Neural progenitor cell (in vitro differentiated cells): ENCODE data around the gene FASTKD3.

ENCODE experiments used
- EZH2phosphoT487 ChIP-seq: fragments of 200-600 bp; sonication (generic); IDR thresholded peaks from 2 replicates; pipeline ENCODE4 v1.6.1; 2017; ENCODE audit warnings: antibody characterized with exemption
- TF ChIP-seq, protein P1 (sequence below): fragments of 200-600 bp; sonication (generic); IDR thresholded peaks from 2 replicates; pipeline ENCODE4 v1.5.1; 2017; ENCODE audit warnings: antibody characterized with exemption, mild to moderate bottlenecking

DNA sequence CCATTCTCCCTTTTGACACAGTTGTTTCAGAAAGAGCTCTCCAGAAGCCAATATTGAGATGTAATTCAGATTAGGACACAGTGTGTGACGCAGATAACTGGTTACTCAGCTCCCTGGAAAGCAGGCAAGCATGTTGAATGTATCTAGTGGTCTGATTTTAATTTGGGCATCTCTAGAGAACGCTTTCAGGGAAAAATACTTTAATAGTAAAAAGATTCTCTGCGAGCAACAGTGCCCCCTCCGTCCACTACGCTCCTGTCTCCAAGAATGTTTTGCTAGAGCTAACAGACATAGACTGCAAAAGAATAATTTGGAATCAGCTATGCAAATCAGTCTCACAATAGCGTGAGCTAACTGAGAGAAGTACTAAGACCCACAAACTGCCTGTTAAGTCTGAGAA, 41.2 kb downstream of the FASTKD3 start:
- TF ChIP-seq, protein P1, sequence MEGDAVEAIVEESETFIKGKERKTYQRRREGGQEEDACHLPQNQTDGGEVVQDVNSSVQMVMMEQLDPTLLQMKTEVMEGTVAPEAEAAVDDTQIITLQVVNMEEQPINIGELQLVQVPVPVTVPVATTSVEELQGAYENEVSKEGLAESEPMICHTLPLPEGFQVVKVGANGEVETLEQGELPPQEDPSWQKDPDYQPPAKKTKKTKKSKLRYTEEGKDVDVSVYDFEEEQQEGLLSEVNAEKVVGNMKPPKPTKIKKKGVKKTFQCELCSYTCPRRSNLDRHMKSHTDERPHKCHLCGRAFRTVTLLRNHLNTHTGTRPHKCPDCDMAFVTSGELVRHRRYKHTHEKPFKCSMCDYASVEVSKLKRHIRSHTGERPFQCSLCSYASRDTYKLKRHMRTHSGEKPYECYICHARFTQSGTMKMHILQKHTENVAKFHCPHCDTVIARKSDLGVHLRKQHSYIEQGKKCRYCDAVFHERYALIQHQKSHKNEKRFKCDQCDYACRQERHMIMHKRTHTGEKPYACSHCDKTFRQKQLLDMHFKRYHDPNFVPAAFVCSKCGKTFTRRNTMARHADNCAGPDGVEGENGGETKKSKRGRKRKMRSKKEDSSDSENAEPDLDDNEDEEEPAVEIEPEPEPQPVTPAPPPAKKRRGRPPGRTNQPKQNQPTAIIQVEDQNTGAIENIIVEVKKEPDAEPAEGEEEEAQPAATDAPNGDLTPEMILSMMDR: no peak
- no peak for TF ChIP-seq EZH2phosphoT487
